ENCODE data around the gene PLA2G1B.

PLA2G1B gene

DNA sequence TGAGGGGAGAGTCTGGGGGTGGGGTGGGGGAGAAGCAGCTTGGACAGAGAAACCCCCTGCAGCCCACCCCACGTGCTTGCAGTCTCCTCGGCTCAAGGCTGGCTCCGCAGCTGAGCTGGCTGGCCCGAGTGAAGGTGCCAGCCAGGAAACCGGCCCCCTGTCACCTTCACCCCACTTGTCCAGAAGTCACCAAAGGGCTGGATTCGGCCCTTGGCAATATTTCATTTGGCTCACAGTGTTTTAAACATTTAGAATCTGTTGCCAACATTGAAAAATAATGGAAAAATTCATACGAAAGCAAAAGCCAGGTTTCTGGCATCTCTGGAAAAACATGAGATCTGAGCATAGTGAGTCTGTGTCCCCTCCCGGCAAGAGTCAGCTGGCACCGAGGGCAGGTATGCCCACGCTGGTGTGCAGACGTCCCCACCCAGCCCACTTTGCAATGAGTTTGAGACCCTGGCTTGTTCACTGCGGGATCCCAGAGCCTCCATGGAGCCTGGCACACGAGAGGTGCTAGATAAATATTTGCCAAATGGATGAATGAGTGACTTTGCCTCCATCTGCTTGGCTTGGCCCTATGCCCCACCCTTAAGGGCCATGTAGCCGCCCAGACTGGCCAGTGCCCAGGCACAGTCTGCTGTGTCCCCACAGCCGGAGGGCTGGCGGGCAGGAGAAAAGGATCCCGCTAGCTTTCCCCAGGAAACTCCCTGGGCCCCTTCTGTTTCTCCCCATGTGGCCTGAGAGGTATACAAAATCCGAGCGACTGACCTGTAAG is 23.2 kb upstream of the PLA2G1B start:
- Histone ChIP-seq H3K27ac (no peak overlapping the region), H3K27me3 (ENCODE audit: insufficient read depth, low read depth, severe bottlenecking) (no peaks in the 10 kb centered on the region), H3K4me3 (ENCODE audit: low read depth, low read length) (no peak overlapping the region), H3K36me3 (peaks cover 88% of the 10 kb centered on the region), H3K9me3 (ENCODE audit: severe bottlenecking) (no peaks in the 10 kb centered on the region)
- no peak for DNase-seq
- no peak for TF ChIP-seq CTCF (IDR thresholded peaks at IDR 0.05; ENCODE audit: low read depth, low read length)

GRCh38 chr12:120347766-120348165 is 20.2 kb upstream of the PLA2G1B start:
- DNase-seq: no peak
- Histone ChIP-seq H3K36me3 (peaks cover 91% of the 10 kb centered on the region), H3K4me3 (ENCODE audit: low read depth, low read length) (no peak overlapping the region), H3K27me3 (ENCODE audit: insufficient read depth, low read depth, severe bottlenecking) (no peaks in the 10 kb centered on the region), H3K27ac (no peak overlapping the region), H3K9me3 (ENCODE audit: severe bottlenecking) (no peaks in the 10 kb centered on the region)
- no peak for TF ChIP-seq CTCF (IDR thresholded peaks at IDR 0.05; ENCODE audit: low read depth, low read length)

DNA sequence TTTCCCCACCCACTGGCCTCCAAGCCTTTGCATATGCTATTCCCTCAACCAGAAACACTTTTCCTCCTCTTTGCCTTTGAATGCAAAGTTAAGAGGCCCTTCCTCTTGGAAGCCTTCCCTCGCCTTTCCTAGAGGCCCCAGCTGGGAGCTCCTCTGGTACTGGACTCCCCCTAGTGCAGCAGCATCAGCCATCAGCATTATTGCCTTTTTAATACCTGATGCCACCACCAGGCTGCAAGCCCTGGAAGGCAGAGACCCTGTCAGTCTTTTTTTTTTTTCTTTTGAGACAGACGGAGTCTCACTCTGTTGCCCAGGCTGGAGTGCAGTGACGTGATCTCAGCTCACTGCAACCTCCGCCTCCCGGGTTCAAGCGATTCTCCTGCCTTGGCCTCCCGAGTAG is 19.1 kb upstream of the PLA2G1B start:
- no peaks in the 10 kb centered on the region for H3K27me3 ChIP-seq (ENCODE audit: insufficient read depth, low read depth, severe bottlenecking)
- no peak overlapping the region for H3K27ac ChIP-seq
- H3K4me3 ChIP-seq (ENCODE audit: low read depth, low read length): no peak overlapping the region
- H3K9me3 ChIP-seq (ENCODE audit: severe bottlenecking): no peaks in the 10 kb centered on the region
- peaks cover 84% of the 10 kb centered on the region for H3K36me3 ChIP-seq
- DNase-seq: no peak
- no peak for TF ChIP-seq CTCF (IDR thresholded peaks at IDR 0.05; ENCODE audit: low read depth, low read length)

- DNase-seq: no peak
- Histone ChIP-seq H3K4me3 (ENCODE audit: low read depth, low read length) (no peak overlapping the region), H3K36me3 (peaks cover 80% of the 10 kb centered on the region), H3K27ac (no peak overlapping the region), H3K27me3 (ENCODE audit: insufficient read depth, low read depth, severe bottlenecking) (no peaks in the 10 kb centered on the region), H3K9me3 (ENCODE audit: severe bottlenecking) (no peaks in the 10 kb centered on the region)
- TF ChIP-seq CTCF (IDR thresholded peaks at IDR 0.05; ENCODE audit: low read depth, low read length): no peak
These were observed 18.5 kb upstream of the PLA2G1B start for GRCh38 chr12:120346031-120346430.

GRCh38 chr12:120343692-120344091 is 16.1 kb upstream of the PLA2G1B start:
- no peaks in the 10 kb centered on the region for H3K27me3 ChIP-seq (ENCODE audit: insufficient read depth, low read depth, severe bottlenecking)
- DNase-seq: no peak
- TF ChIP-seq CTCF (IDR thresholded peaks at IDR 0.05; ENCODE audit: low read depth, low read length): no peak
- no peaks in the 10 kb centered on the region for H3K9me3 ChIP-seq (ENCODE audit: severe bottlenecking)
- H3K4me3 ChIP-seq (ENCODE audit: low read depth, low read length): no peak overlapping the region
- peaks cover 59% of the 10 kb centered on the region for H3K36me3 ChIP-seq
- H3K27ac ChIP-seq: no peak overlapping the region

DNA sequence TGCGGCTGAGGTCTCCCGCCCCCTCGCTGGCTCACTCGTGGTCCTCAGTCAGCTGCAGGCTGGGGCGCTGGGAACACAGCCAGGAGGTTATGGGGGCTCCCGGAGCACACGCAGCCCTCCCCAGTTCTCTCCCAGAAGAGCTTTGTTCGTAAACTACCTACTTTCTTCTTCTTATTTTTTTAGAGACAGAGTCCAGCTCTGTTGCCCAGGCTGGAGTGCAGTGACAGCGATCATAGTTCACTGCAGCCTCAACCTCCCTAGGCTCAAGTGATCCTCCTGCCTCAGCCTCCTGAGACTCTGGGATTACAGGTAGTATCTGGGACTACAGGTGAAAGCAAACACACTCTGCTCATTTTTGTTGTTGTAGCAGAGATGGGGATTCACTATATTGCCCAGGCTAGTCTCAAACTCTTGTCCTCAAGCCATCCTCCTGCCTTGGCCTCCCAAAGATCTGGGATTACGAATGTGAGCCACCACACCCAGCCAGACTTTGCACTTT is 15.5 kb upstream of the PLA2G1B start:
- Histone ChIP-seq H3K9me3 (ENCODE audit: severe bottlenecking) (peaks cover under 1% of the 10 kb centered on the region), H3K36me3 (peaks cover 53% of the 10 kb centered on the region), H3K27ac (no peak overlapping the region), H3K27me3 (ENCODE audit: insufficient read depth, low read depth, severe bottlenecking) (no peaks in the 10 kb centered on the region), H3K4me3 (ENCODE audit: low read depth, low read length) (no peak overlapping the region)
- DNase-seq: no peak
- TF ChIP-seq CTCF (IDR thresholded peaks at IDR 0.05; ENCODE audit: low read depth, low read length): no peak

Data from WERI-Rb-1 (cell line).